Activated gamma-delta T cell treated with Interleukin-2 at 50 U/mL for 16 hours (primary cell): ENCODE data around the gene RAMP1.
"Not testable (repeated sequence)": the region's sequence is repeated elsewhere in the genome, so short reads cannot be mapped to it uniquely, and the experiment has no call there.

Source experiments
- DNase-seq: peaks from one replicate; pipeline ENCODE4 v3.0.0-alpha.2; 2020

The RAMP1 gene

GRCh38 chr2:237859533-237860272 is at the start of gene RAMP1:
TSS of gene RAMP1 (plus strand) at chr2:237859623. CDS start at chr2:237859676, 53 bp downstream.
- DNase-seq: no peak

- DNase-seq: no peak
These were observed 43.8 kb upstream of the RAMP1 start for GRCh38 chr2:237815637-237816036.

GRCh38 chr2:237816531-237816930 is 42.9 kb upstream of the RAMP1 start:
- no peak for DNase-seq

GRCh38 chr2:237818066-237818473 is 41.4 kb upstream of the RAMP1 start:
- no peak for DNase-seq

GRCh38 chr2:237819231-237819630 is 40.2 kb upstream of the RAMP1 start:
- no peak for DNase-seq

- DNase-seq: no peak
These were observed 39.0 kb upstream of the RAMP1 start for GRCh38 chr2:237820421-237820820.

- no peak for DNase-seq
These were observed 35.9 kb upstream of the RAMP1 start for GRCh38 chr2:237823544-237823943.

GRCh38 chr2:237824085-237824484 is 35.3 kb upstream of the RAMP1 start:
- DNase-seq: no peak

GRCh38 chr2:237827421-237827987 is 31.9 kb upstream of the RAMP1 start:
- no peak for DNase-seq

- DNase-seq: no peak
These were observed 28.9 kb upstream of the RAMP1 start for GRCh38 chr2:237830522-237830921.

GRCh38 chr2:237833546-237833945 is 25.9 kb upstream of the RAMP1 start:
- DNase-seq: no peak

GRCh38 chr2:237835372-237835771 is 24.1 kb upstream of the RAMP1 start:
- DNase-seq: no peak

- no peak for DNase-seq
These were observed 18.4 kb upstream of the RAMP1 start for GRCh38 chr2:237841051-237841450.

GRCh38 chr2:237848940-237849339 is 10.5 kb upstream of the RAMP1 start:
- not testable (repeated sequence) for DNase-seq

GRCh38 chr2:237854295-237854694 is 5.1 kb upstream of the RAMP1 start:
- no peak for DNase-seq

GRCh38 chr2:237857791-237858190 is 1.6 kb upstream of the RAMP1 start:
- no peak for DNase-seq

GRCh38 chr2:237858294-237859081 is 935 bp upstream of the RAMP1 start:
- no peak for DNase-seq

GRCh38 chr2:237859082-237859433 is 365 bp upstream of the RAMP1 start:
- DNase-seq: no peak

- no peak for DNase-seq
These were observed 981 bp downstream of the RAMP1 start for GRCh38 chr2:237860273-237860935.

GRCh38 chr2:237861875-237862527 is 2.6 kb downstream of the RAMP1 start:
- DNase-seq: no peak

GRCh38 chr2:237862528-237862895 is 3.1 kb downstream of the RAMP1 start:
- no peak for DNase-seq

GRCh38 chr2:237863102-237863511 is 3.7 kb downstream of the RAMP1 start:
- no peak for DNase-seq
